Astrocyte (in vitro differentiated cells and primary cell): ENCODE results near the gene SLC2A13.

Source experiments
- CTCF ChIP-seq: IDR thresholded peaks from 2 replicates; pipeline ENCODE4 v1.5.1; 2011; ENCODE audit warnings: low read depth, mild to moderate bottlenecking, inconsistent platforms, low read length, moderate library complexity; ENCODE audit not compliant: insufficient read depth
- EZH2 ChIP-seq: IDR thresholded peaks from 2 replicates; pipeline ENCODE4 v1.6.1; 2012; ENCODE audit warnings: mild to moderate bottlenecking, low read length, inconsistent platforms; ENCODE audit not compliant: insufficient read depth

GRCh38 chr12:39772821-39773259 is 333.0 kb downstream of the SLC2A13 start:
- TF ChIP-seq EZH2 (no peak), CTCF (no peak)
